ENCODE results near the gene TUBB1. TPM values are rescaled to one million over a fixed set of nuclear protein-coding genes. Genes with fewer than 3 reads are reported as not detected.

Gene TUBB1
- total RNA-seq, 1 donor from 2014 or later = not detected

DNA sequence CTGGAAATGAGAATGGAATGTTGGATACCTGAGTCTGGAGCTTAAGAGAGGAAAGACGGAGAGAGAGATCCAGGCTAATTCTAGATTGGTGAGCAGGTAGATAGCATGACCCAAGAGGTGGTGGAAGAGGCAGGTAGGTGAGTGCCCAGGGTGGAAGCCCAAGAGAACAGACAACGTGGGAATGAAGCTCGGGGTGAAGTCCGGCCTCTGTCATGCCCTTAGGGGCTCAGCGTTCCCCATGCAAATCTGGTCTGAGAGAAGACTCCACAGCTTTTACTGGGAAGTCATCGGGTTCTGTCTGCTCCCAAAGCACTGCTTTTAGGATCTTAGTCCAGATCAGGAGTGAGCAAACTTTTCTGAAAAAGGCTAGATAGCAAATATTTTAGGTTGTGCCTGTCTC, 34.5 kb upstream of the TUBB1 start:
- H3K27me3 ChIP-seq (ENCODE audit: insufficient read depth, low read length) = no peaks in the 10 kb centered on the region
- no peak for FAIRE-seq
- TF ChIP-seq, protein P1, sequence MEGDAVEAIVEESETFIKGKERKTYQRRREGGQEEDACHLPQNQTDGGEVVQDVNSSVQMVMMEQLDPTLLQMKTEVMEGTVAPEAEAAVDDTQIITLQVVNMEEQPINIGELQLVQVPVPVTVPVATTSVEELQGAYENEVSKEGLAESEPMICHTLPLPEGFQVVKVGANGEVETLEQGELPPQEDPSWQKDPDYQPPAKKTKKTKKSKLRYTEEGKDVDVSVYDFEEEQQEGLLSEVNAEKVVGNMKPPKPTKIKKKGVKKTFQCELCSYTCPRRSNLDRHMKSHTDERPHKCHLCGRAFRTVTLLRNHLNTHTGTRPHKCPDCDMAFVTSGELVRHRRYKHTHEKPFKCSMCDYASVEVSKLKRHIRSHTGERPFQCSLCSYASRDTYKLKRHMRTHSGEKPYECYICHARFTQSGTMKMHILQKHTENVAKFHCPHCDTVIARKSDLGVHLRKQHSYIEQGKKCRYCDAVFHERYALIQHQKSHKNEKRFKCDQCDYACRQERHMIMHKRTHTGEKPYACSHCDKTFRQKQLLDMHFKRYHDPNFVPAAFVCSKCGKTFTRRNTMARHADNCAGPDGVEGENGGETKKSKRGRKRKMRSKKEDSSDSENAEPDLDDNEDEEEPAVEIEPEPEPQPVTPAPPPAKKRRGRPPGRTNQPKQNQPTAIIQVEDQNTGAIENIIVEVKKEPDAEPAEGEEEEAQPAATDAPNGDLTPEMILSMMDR (IDR thresholded peaks at IDR 0.05; ENCODE audit: insufficient read depth, low read depth, low read length) = no peak
- TF ChIP-seq EZH2 (IDR thresholded peaks at IDR 0.05; ENCODE audit: insufficient read depth, low read length) = no peak
- no peak overlapping the region for H3K4me3 ChIP-seq (ENCODE audit: insufficient read depth, low read depth, low read length)
- Mint-ChIP-seq H3K9me3 (ENCODE audit: unreplicated experiment) (peaks cover 2% of the 10 kb centered on the region), H3K27me3 (ENCODE audit: low read depth, unreplicated experiment) (no peaks in the 10 kb centered on the region), H3K27ac (ENCODE audit: unreplicated experiment) (no peak overlapping the region), H3K36me3 (ENCODE audit: low read depth, unreplicated experiment) (peaks cover 2% of the 10 kb centered on the region), H3K4me1 (ENCODE audit: low read depth, unreplicated experiment) (peaks cover 14% of the 10 kb centered on the region), H3K4me3 (ENCODE audit: unreplicated experiment) (no peak overlapping the region)
- H3K4me2 ChIP-seq (ENCODE audit: low read length) = no peak overlapping the region
- H3K4me1 ChIP-seq (ENCODE audit: insufficient read depth, low read length) = peaks cover 4% of the 10 kb centered on the region
- peaks cover 56% of the 10 kb centered on the region for H4K20me1 ChIP-seq (ENCODE audit: insufficient read depth, low read length)
- no peaks in the 10 kb centered on the region for H3K9me3 ChIP-seq (ENCODE audit: insufficient read depth, low read depth, low read length)
- DNase-seq (ENCODE audit: low read depth) = no peak
- peaks cover 15% of the 10 kb centered on the region for H3K36me3 ChIP-seq (ENCODE audit: insufficient read depth, low read length)
- H2AFZ ChIP-seq (ENCODE audit: low read depth, low read length) = no peak overlapping the region
- no peak overlapping the region for H3K27ac ChIP-seq (ENCODE audit: low read depth, low read length)
- no peak overlapping the region for H3K9ac ChIP-seq (ENCODE audit: low read length)
- peaks cover 54% of the 10 kb centered on the region for H3K79me2 ChIP-seq (ENCODE audit: insufficient read depth, low read length)

DNA sequence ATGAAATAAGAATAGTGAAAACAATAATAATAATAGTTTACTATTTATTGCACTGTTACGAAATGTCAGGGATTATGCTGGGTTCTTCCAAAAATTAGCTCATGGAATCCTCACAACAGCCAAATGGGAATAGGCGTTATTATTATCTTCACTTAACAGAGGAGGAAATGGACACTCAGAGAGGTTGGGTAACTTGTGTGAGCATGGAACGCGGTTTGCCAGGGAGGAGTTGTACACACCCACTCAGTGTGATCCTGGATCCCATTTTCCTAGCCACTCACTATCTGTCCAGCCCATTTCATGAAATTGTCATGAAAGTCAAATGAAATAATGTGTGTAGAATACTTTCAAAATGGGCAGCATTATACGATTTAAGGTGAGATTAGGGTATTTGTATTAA, 33.6 kb upstream of the TUBB1 start:
- peaks cover 4% of the 10 kb centered on the region for H3K4me1 ChIP-seq (ENCODE audit: insufficient read depth, low read length)
- H3K36me3 Mint-ChIP-seq (ENCODE audit: low read depth, unreplicated experiment) = peaks cover 2% of the 10 kb centered on the region
- TF ChIP-seq, protein P1 (IDR thresholded peaks at IDR 0.05; ENCODE audit: insufficient read depth, low read depth, low read length) = no peak
- no peak for TF ChIP-seq EZH2 (IDR thresholded peaks at IDR 0.05; ENCODE audit: insufficient read depth, low read length)
- H3K4me3 ChIP-seq (ENCODE audit: insufficient read depth, low read depth, low read length) = no peak overlapping the region
- peaks cover 14% of the 10 kb centered on the region for H3K4me1 Mint-ChIP-seq (ENCODE audit: low read depth, unreplicated experiment)
- no peaks in the 10 kb centered on the region for H3K9me3 ChIP-seq (ENCODE audit: insufficient read depth, low read depth, low read length)
- no peak overlapping the region for H3K4me2 ChIP-seq (ENCODE audit: low read length)
- H3K27ac Mint-ChIP-seq (ENCODE audit: unreplicated experiment) = no peak overlapping the region
- H2AFZ ChIP-seq (ENCODE audit: low read depth, low read length) = no peak overlapping the region
- H3K36me3 ChIP-seq (ENCODE audit: insufficient read depth, low read length) = peaks cover 16% of the 10 kb centered on the region
- no peak for DNase-seq (ENCODE audit: low read depth)
- no peaks in the 10 kb centered on the region for H3K27me3 Mint-ChIP-seq (ENCODE audit: low read depth, unreplicated experiment)
- no peak overlapping the region for H3K27ac ChIP-seq (ENCODE audit: low read depth, low read length)
- H3K9ac ChIP-seq (ENCODE audit: low read length) = no peak overlapping the region
- H3K79me2 ChIP-seq (ENCODE audit: insufficient read depth, low read length) = peaks cover 54% of the 10 kb centered on the region
- H4K20me1 ChIP-seq (ENCODE audit: insufficient read depth, low read length) = peaks cover 56% of the 10 kb centered on the region
- no peaks in the 10 kb centered on the region for H3K9me3 Mint-ChIP-seq (ENCODE audit: unreplicated experiment)
- no peak for FAIRE-seq
- H3K4me3 Mint-ChIP-seq (ENCODE audit: unreplicated experiment) = no peak overlapping the region
- no peaks in the 10 kb centered on the region for H3K27me3 ChIP-seq (ENCODE audit: insufficient read depth, low read length)

DNA sequence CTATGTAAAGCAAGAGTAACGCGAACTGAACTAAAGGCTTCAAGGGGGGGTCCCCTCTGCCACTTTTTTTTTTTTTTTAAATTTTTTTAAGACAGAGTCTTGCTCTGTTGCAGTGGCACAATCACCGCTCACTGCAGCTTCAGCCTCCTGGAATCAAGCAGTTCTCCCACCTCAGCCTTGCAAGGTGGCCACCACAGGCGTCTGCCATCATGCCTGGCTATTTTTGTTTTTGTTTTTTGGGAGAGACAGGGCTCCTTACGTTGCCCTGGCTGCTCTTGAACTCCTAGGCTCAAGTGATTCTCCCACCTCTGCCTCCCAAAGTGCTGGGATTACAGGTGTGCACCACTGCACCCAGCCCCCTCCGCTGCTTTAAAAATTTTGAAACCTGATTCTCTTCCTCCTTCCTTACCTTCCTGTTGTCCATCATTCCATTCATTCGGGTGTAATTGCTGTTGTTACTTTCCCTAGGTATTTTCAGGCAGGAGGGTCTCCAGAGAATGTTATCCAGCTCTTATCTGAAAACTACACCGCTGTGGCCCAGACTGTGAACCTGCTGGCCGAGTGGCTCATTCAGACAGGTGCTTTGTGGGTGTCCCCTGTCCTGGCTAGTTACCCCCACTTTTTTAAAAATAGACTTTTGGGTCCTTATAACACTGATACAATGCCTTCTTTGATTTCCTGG, 32.8 kb upstream of the TUBB1 start:
- H3K27me3 Mint-ChIP-seq (ENCODE audit: low read depth, unreplicated experiment) = no peaks in the 10 kb centered on the region
- H3K9me3 ChIP-seq (ENCODE audit: insufficient read depth, low read depth, low read length) = no peaks in the 10 kb centered on the region
- H3K4me1 Mint-ChIP-seq (ENCODE audit: low read depth, unreplicated experiment) = peaks cover 14% of the 10 kb centered on the region
- no peak overlapping the region for H3K9ac ChIP-seq (ENCODE audit: low read length)
- H4K20me1 ChIP-seq (ENCODE audit: insufficient read depth, low read length) = peaks cover 56% of the 10 kb centered on the region
- DNase-seq (ENCODE audit: low read depth) (no peak), FAIRE-seq (no peak)
- H3K27ac Mint-ChIP-seq (ENCODE audit: unreplicated experiment) = no peak overlapping the region
- peaks cover 2% of the 10 kb centered on the region for H3K36me3 Mint-ChIP-seq (ENCODE audit: low read depth, unreplicated experiment)
- no peak overlapping the region for H3K4me2 ChIP-seq (ENCODE audit: low read length)
- peaks cover 4% of the 10 kb centered on the region for H3K4me1 ChIP-seq (ENCODE audit: insufficient read depth, low read length)
- no peak overlapping the region for H2AFZ ChIP-seq (ENCODE audit: low read depth, low read length)
- no peak overlapping the region for H3K4me3 Mint-ChIP-seq (ENCODE audit: unreplicated experiment)
- peaks cover 53% of the 10 kb centered on the region for H3K79me2 ChIP-seq (ENCODE audit: insufficient read depth, low read length)
- no peaks in the 10 kb centered on the region for H3K9me3 Mint-ChIP-seq (ENCODE audit: unreplicated experiment)
- H3K27me3 ChIP-seq (ENCODE audit: insufficient read depth, low read length) = no peaks in the 10 kb centered on the region
- H3K27ac ChIP-seq (ENCODE audit: low read depth, low read length) = no peak overlapping the region
- TF ChIP-seq, protein P1 (IDR thresholded peaks at IDR 0.05; ENCODE audit: insufficient read depth, low read depth, low read length) = no peak
- TF ChIP-seq EZH2 (IDR thresholded peaks at IDR 0.05; ENCODE audit: insufficient read depth, low read length) = no peak
- H3K36me3 ChIP-seq (ENCODE audit: insufficient read depth, low read length) = peaks cover 24% of the 10 kb centered on the region
- H3K4me3 ChIP-seq (ENCODE audit: insufficient read depth, low read depth, low read length) = no peak overlapping the region

Data from astrocyte (in vitro differentiated cells and primary cell).